Measurements from ENCODE around the gene BRD1.
"Not testable (repeated sequence)": the region's sequence is repeated elsewhere in the genome, so short reads cannot be mapped to it uniquely, and the experiment has no call there.

BRD1 gene

DNA sequence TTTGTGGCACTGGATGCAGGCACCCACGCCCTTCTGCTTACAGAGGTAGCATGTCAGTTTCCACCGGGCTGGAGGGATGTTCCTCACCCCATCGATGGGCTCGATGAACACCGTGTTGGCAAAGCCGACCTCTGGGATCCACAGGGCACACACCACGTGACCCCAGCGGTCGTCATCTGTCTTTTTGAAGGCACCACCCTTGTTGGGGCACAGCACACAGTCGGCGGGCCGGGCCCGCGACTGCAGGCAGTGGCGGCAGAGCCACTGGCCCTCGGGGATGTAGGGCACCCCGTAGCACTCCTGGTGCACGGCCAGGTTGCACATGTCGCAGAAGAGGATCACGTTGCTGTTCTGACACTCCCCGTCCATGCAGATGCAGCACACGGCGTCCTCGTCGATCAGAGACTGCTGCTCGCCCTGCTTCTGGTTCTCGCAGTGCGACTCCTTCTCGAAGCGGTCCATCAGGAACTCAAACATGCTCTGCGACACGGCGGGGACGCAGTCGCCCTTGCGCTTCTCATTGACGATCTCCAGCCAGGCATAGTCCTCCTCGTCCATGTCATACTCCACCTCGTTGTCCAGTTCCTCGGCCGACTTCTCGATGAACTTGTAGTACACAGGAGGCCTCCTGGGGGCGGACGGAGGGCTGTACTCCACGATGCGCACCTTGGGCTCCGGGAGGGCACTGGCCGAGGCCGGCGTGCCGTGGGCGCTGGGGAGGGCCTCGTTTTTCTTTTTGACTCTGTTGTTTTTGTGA is 4.2 kb downstream of the BRD1 start:
- no peak overlapping the region for H3K27ac ChIP-seq
- TF ChIP-seq CTCF (IDR thresholded peaks at IDR 0.05) (no peak), ZFX (IDR thresholded peaks at IDR 0.05; ENCODE audit: borderline replicate concordance) (no peak)

GRCh38 chr22:49821741-49822140 is 5.9 kb downstream of the BRD1 start:
- H3K27ac ChIP-seq, result not testable (repeated sequence)

GRCh38 chr22:49820984-49821383 is 6.7 kb downstream of the BRD1 start:
- no peak for TF ChIP-seq ZFX (IDR thresholded peaks at IDR 0.05; ENCODE audit: borderline replicate concordance)
- no peak for TF ChIP-seq CTCF (IDR thresholded peaks at IDR 0.05)
- no peak overlapping the region for H3K27ac ChIP-seq

DNA sequence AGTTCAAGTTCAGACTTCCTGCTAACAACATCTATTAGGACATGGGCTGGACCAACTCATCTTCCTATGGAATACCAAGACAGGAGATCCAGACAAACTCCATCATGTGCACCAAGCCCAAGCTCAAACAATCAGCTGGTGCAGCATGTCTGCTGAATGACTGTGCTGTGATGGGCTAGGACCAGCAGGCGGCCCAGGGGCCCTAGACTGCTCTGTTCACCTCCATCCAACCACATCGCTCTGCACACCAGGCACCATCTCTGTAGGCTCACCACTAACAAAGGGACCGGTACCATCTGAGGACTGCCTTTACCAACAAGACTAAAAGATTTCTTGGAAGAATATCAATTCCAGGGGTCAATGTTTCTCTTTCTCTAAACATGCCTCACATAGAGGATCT is 10.3 kb downstream of the BRD1 start:
- H3K27ac ChIP-seq, result no peak overlapping the region
- TF ChIP-seq CTCF (IDR thresholded peaks at IDR 0.05) (no peak), ZFX (IDR thresholded peaks at IDR 0.05; ENCODE audit: borderline replicate concordance) (no peak)

- H3K27ac ChIP-seq, result no peak overlapping the region
- TF ChIP-seq CTCF (IDR thresholded peaks at IDR 0.05) (no peak), ZFX (IDR thresholded peaks at IDR 0.05; ENCODE audit: borderline replicate concordance) (no peak)
Measured at GRCh38 chr22:49815641-49816091, 12.0 kb downstream of the BRD1 start.

- TF ChIP-seq ZFX (IDR thresholded peaks at IDR 0.05; ENCODE audit: borderline replicate concordance) (no peak), CTCF (IDR thresholded peaks at IDR 0.05) (no peak)
- no peak overlapping the region for H3K27ac ChIP-seq
Measured at GRCh38 chr22:49814856-49815255, 12.8 kb downstream of the BRD1 start.

GRCh38 chr22:49814164-49814686 is 13.4 kb downstream of the BRD1 start:
- no peak overlapping the region for H3K27ac ChIP-seq
- TF ChIP-seq ZFX (IDR thresholded peaks at IDR 0.05; ENCODE audit: borderline replicate concordance), result no peak

- TF ChIP-seq ZFX (IDR thresholded peaks at IDR 0.05; ENCODE audit: borderline replicate concordance), result no peak
- no peak for TF ChIP-seq CTCF (IDR thresholded peaks at IDR 0.05)
- H3K27ac ChIP-seq, result no peak overlapping the region
Measured at GRCh38 chr22:49812838-49813237, 14.8 kb downstream of the BRD1 start.

All from 22Rv1 (cell line).